ENCODE measurements around the gene ZFX.
"Not testable (repeated sequence)": the region's sequence is repeated elsewhere in the genome, so short reads cannot be mapped to it uniquely, and the experiment has no call there.

Gene ZFX

DNA sequence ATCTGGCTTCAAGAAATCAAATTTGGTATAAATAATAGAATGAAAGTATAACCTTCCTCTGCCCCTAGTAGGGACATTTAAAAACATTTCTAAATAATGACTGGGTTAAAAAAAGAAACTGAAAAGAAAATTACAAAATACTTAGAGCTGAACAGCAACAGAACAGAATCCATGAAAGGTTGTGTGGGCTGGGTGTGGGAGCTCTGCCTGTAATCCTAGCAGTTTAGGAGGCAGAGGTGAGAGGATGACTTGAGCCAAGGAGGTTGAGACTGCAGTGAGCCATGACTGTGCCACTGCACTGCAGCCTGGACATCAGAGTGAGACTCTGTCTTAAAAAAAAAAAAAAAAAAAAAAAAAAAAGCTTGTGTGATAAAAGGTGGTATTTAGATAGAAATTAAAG is 12.3 kb upstream of the ZFX start:
- Histone ChIP-seq H3K4me1 (ENCODE audit: insufficient read depth, low read length, poor library complexity, severe bottlenecking) (no peaks in the 10 kb centered on the region), H4K20me1 (ENCODE audit: insufficient read depth, low read length, poor library complexity, severe bottlenecking) (no peaks in the 10 kb centered on the region), H3K9ac (ENCODE audit: low read depth, low read length, poor library complexity, severe bottlenecking) (no peak overlapping the region), H3F3A (ENCODE audit: low read depth) (no peaks in the 10 kb centered on the region), H3K4me2 (ENCODE audit: low read depth, low read length, poor library complexity, severe bottlenecking) (no peak overlapping the region), H3K9me2 (replicated peaks; ENCODE audit: low read depth, low read length) (no peaks in the 10 kb centered on the region), H3K79me2 (ENCODE audit: insufficient read depth, low read length) (no peaks in the 10 kb centered on the region), H3K4me3 (ENCODE audit: low read length, poor library complexity, severe bottlenecking) (no peak overlapping the region), H2AFZ (ENCODE audit: low read length) (no peak overlapping the region), H3K27me3 (ENCODE audit: insufficient read depth, low read length, poor library complexity, severe bottlenecking) (no peaks in the 10 kb centered on the region), H3K9me3 (ENCODE audit: insufficient read depth, low read depth, low read length) (no peaks in the 10 kb centered on the region), H3K36me3 (ENCODE audit: insufficient read depth, low read length) (no peaks in the 10 kb centered on the region)
- no peak for TF ChIP-seq EZH2phosphoT487 (IDR thresholded peaks at IDR 0.05; ENCODE audit: borderline replicate concordance)
- TF ChIP-seq, protein P1, sequence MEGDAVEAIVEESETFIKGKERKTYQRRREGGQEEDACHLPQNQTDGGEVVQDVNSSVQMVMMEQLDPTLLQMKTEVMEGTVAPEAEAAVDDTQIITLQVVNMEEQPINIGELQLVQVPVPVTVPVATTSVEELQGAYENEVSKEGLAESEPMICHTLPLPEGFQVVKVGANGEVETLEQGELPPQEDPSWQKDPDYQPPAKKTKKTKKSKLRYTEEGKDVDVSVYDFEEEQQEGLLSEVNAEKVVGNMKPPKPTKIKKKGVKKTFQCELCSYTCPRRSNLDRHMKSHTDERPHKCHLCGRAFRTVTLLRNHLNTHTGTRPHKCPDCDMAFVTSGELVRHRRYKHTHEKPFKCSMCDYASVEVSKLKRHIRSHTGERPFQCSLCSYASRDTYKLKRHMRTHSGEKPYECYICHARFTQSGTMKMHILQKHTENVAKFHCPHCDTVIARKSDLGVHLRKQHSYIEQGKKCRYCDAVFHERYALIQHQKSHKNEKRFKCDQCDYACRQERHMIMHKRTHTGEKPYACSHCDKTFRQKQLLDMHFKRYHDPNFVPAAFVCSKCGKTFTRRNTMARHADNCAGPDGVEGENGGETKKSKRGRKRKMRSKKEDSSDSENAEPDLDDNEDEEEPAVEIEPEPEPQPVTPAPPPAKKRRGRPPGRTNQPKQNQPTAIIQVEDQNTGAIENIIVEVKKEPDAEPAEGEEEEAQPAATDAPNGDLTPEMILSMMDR (conservative IDR thresholded peaks at IDR 0.05; ENCODE audit: low read length): no peak

DNA sequence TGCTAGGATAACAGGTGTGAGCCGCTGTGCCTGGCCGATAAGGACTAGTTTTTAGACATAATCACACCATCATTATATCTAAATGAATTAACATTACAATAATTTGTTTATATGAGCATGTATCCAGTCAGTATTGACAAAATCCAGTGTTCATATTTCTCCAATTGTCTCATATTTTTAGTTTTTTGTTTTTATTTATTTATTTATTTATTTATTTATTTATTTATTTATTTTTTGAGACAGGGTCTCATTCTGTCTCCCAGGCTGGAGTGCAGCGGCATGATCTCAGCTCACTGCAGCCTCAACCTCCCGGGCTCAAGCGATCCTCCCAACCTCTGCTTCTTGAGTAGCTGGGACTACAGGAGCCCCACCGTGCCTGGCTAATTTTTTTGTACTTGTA is 5.5 kb upstream of the ZFX start:
- not testable (repeated sequence) for H3K4me2 ChIP-seq (ENCODE audit: low read depth, low read length, poor library complexity, severe bottlenecking); H3K36me3 ChIP-seq (ENCODE audit: insufficient read depth, low read length); H4K20me1 ChIP-seq (ENCODE audit: insufficient read depth, low read length, poor library complexity, severe bottlenecking); H3K27me3 ChIP-seq (ENCODE audit: insufficient read depth, low read length, poor library complexity, severe bottlenecking); H3K9ac ChIP-seq (ENCODE audit: low read depth, low read length, poor library complexity, severe bottlenecking); H3K79me2 ChIP-seq (ENCODE audit: insufficient read depth, low read length); H3K4me3 ChIP-seq (ENCODE audit: low read length, poor library complexity, severe bottlenecking); H3F3A ChIP-seq (ENCODE audit: low read depth); H3K9me3 ChIP-seq (ENCODE audit: insufficient read depth, low read depth, low read length); H3K9me2 ChIP-seq (replicated peaks; ENCODE audit: low read depth, low read length); H2AFZ ChIP-seq (ENCODE audit: low read length)
- H3K4me1 ChIP-seq (ENCODE audit: insufficient read depth, low read length, poor library complexity, severe bottlenecking): peaks cover 26% of the 10 kb centered on the region

DNA sequence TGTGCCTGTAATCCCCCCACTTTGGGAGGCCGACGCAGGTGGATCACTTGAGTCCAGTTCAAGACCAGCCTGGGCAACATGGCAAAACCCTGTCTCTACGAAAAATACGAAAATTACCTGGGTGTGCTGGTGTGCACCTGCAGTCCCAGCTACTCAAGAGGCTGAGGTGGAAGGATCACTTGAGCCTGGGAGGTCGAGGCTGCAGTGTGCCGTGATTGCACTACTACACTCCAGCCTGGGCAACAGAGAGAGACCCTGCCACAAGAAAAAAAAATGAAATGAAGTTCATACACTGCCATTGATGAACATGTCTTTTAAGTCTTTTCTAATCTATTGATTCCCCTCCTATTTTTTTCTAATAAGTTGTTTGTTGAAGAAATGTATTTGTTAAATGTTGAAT is 5.0 kb upstream of the ZFX start:
- Histone ChIP-seq H3K4me3 (ENCODE audit: low read length, poor library complexity, severe bottlenecking) (no peak overlapping the region), H3K9me2 (replicated peaks; ENCODE audit: low read depth, low read length) (no peaks in the 10 kb centered on the region), H3K9me3 (ENCODE audit: insufficient read depth, low read depth, low read length) (no peaks in the 10 kb centered on the region), H3K79me2 (ENCODE audit: insufficient read depth, low read length) (peaks cover 5% of the 10 kb centered on the region; the same call in 1 of the 2 replicates), H4K20me1 (ENCODE audit: insufficient read depth, low read length, poor library complexity, severe bottlenecking) (no peaks in the 10 kb centered on the region), H3K9ac (ENCODE audit: low read depth, low read length, poor library complexity, severe bottlenecking) (no peak overlapping the region), H3K36me3 (ENCODE audit: insufficient read depth, low read length) (no peaks in the 10 kb centered on the region), H3K4me1 (ENCODE audit: insufficient read depth, low read length, poor library complexity, severe bottlenecking) (peaks cover 26% of the 10 kb centered on the region), H3K27me3 (ENCODE audit: insufficient read depth, low read length, poor library complexity, severe bottlenecking) (no peaks in the 10 kb centered on the region), H3K4me2 (ENCODE audit: low read depth, low read length, poor library complexity, severe bottlenecking) (no peak overlapping the region), H2AFZ (ENCODE audit: low read length) (no peak overlapping the region), H3F3A (ENCODE audit: low read depth) (no peaks in the 10 kb centered on the region; the same call in 1 of the 2 replicates)
- no peak for TF ChIP-seq EZH2phosphoT487 (IDR thresholded peaks at IDR 0.05; ENCODE audit: borderline replicate concordance)
- TF ChIP-seq, protein P1 (conservative IDR thresholded peaks at IDR 0.05; ENCODE audit: low read length): no peak

Data from Loucy (cell line).